GM19397 (cell line): ENCODE results near the gene IGF2BP3.

Source experiments
- ATAC-seq: cut with Tn5 transposase; IDR thresholded peaks from one replicate; pipeline ENCODE4 v1.9.1; 2021; ENCODE audit warnings: mild to moderate bottlenecking, moderate library complexity; ENCODE audit not compliant: unreplicated experiment

The IGF2BP3 gene

GRCh38 chr7:23272275-23272674 lies 198.0 kb downstream of the IGF2BP3 start:
- no peak for ATAC-seq

- no peak for ATAC-seq
Observed at GRCh38 chr7:23268746-23269145, 201.5 kb downstream of the IGF2BP3 start.

DNA sequence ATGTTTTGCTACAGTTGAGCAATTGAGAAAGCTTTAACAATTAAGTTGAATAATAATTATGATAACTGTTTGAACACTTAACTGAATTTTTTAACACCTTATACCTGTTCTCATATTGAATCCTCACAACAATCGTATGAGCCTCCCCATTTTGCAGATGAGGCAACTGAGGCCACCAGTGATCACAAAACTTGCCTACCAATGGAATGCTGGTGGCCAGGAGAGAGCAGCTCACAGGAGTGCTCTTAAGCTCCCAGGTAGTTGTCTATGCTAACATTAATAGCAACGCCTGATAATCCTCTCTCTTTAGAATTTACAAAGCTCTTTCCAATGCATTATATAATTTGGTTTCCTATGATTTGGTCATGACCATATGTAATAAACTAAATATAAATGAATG lies 202.1 kb downstream of the IGF2BP3 start:
- no peak for ATAC-seq

DNA sequence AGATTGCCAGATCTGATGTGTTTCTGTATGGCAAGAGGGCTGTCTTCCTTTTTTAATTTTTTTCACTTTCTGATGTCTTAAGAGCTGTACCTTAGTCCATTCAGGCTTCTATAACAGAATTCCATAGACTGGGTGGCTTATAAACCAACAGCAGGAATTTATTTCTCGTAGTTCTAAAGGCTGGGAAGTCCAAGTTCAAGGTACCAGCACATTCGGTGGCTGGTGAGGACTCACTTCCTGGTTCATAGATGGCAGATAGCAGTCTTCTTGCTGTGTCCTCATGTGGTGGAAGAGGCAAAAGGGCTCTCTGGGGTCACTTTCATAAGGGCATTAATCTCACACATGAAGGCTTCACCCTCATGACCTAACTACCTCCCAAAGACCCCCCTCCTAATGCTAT lies 202.9 kb downstream of the IGF2BP3 start:
- no peak for ATAC-seq

DNA sequence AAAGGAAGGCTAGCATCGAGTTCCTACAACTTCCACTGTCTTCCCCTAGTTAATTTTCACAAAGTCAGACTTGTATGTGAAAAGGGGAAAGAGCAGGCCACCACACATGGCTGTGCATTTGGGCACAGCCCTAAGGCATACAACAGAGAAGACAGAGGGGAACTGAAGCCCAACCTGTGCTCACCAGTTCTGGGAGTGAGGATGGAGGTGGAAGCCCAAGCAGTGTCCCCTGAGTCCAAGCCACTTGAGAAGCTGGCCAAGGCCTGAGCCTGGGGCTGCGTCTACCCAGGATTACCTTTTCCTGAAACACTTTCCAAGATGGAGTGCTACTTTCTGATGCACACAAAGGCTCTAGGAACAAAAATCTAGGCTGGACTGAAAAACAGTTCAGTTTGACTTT lies 203.4 kb downstream of the IGF2BP3 start:
- no peak for ATAC-seq

DNA sequence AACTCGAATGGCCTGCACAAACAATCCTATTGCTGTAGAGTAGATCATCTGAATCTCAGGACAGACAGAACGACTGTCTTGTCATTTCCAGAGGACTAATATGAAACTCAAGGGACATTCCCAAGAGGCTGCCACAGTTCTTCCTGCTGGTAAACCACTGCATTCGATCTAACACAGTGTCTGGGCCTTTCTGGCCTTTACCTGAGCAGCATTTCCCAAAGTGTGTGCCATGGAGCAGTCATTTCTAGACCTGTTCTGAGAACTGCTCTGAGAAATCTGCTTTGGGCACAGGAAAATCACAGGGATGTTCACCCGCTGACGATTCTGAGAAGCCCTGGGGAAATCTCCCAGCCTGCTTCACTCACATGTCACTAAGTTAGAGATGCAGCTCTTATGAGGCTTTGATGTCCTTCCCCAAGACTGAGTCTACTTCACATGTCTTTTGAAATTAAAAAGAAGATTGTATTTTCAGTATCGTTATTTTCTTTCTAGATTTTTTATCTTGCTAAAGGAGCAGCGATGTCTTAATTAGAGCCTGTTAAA lies 205.3 kb downstream of the IGF2BP3 start:
- no peak for ATAC-seq

DNA sequence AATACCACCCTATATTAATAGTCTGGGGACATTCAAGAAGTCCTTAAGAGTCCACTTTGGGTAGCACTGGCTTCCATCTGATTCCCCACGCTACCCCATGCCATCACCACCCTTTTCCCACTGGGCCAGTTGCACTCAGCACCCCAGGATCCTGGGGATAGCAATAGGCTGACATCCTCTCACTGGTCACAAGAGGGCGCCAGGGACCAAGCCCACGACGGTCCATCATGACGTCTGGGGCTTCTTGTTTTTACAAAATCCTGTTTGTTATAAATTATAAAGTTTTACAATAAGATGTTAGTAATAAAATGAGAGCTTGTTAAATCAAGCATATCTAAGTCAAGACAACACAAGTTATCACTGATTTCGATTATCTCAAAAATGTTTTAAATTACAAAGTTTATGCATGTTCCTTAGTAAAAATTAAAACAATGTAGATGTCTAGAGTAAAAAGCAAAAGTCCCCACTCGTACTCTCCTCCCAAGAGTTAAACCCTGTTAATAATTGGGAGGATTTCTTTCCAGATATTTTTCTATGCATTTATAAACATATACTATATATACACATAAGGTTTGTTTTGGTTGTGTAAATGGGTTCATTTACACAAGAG lies 208.3 kb downstream of the IGF2BP3 start:
- ATAC-seq = no peak

- no peak for ATAC-seq
Observed at GRCh38 chr7:23260371-23260770, 209.9 kb downstream of the IGF2BP3 start.
